HCT116 (cell line): ENCODE measurements around the gene TRPC4. TPM values are rescaled to one million over a fixed set of nuclear protein-coding genes. Genes with fewer than 3 reads are reported as not detected.

Experiments used
- ATAC-seq: fragments of 200-7000 bp; cut with Tn5 transposase; 2 replicates; pipeline ENCODE4 v1.9.1; 2020; ENCODE audit warnings: mild to moderate bottlenecking, moderate library complexity
- BruUV-seq: library from RNA; stranded (reverse); fragments of 400-500 nt; replicated peaks from 2 replicates; lab custom pipeline; 2021; lab: Mats Ljungman, UMichigan
- CTCF ChIA-PET: fragments of 300-600 bp; sonication (Branson Sonifier 250); formaldehyde crosslinking; loops from one replicate; lab custom pipeline; 2021; ENCODE audit warnings: antibody characterized with exemption; lab: Charles Lee
- POLR2A ChIA-PET: fragments of 300-600, 350-600 bp; sonication (Branson Sonifier 250); formaldehyde crosslinking; loops from one replicate; lab custom pipeline; 2021; ENCODE audit warnings: antibody characterized with exemption; lab: Charles Lee
- RAD21 ChIA-PET, 2 experiments: fragments of 300-600 bp; sonication (Branson Sonifier 250); formaldehyde crosslinking; loops; one replicate each; lab custom pipeline; 2023; ENCODE audit warnings: low total read pairs in 2 of 2; ENCODE audit not compliant: uncharacterized antibody in 2 of 2, unreplicated experiment in 2 of 2, low non-redundant PET in 1 of 2; lab: Charles Lee
- DNase-seq: peaks from one replicate; pipeline ENCODE4 v3.0.0-alpha.2; 2010; ENCODE audit warnings: low read depth, low spot score
- H2AFZ ChIP-seq: fragments of 200-600 bp; shearing (Covaris generic), sonication (generic); 2 replicates; pipeline ENCODE4 v1.6.1; 2017; ENCODE audit warnings: low read depth, mixed run types, mixed read lengths, antibody characterized with exemption, low read length; ENCODE audit not compliant: poor library complexity, severe bottlenecking
- H3K27ac ChIP-seq: 2 replicates; pipeline ENCODE4 v1.5.1; 2012; ENCODE audit warnings: low read depth, low read length
- H3K27me3 ChIP-seq: fragments of 200-600 bp; sonication (generic); 2 replicates; pipeline ENCODE4 v1.6.1; 2016; ENCODE audit warnings: mixed run types, low read length, mixed read lengths; ENCODE audit not compliant: insufficient read depth
- H3K36me3 ChIP-seq, 2 experiments: fragments of 200-500 bp in 1 of 2; fragments of 200-600 bp in 1 of 2; sonication (Bioruptor generic) in 1 of 2; sonication (generic) in 1 of 2; 2 replicates each; pipeline versions ENCODE4 v1.5.1 to v1.6.1; 2014 to 2016; ENCODE audit warnings: low read length in 2 of 2, inconsistent platforms in 1 of 2, mixed read lengths in 1 of 2, mixed run types in 1 of 2; ENCODE audit not compliant: insufficient read depth in 2 of 2, control insufficient read depth in 1 of 2
- H3K4me1 ChIP-seq, 2 experiments: fragments of 200-600 bp in 1 of 2; sonication (generic) in 1 of 2; 2 replicates each; pipeline versions ENCODE4 v1.5.1 to v1.6.1; 2012 to 2017; ENCODE audit warnings: low read length in 2 of 2, inconsistent platforms in 1 of 2, mild to moderate bottlenecking in 1 of 2, mixed read lengths in 1 of 2, mixed run types in 1 of 2, moderate library complexity in 1 of 2; ENCODE audit not compliant: insufficient read depth in 2 of 2, control insufficient read depth in 1 of 2
- H3K4me2 ChIP-seq: fragments of 200-600 bp; sonication (generic); 2 replicates; pipeline ENCODE4 v1.6.1; 2017; ENCODE audit warnings: mixed run types, low read length, mixed read lengths
- H3K4me3 ChIP-seq, 2 experiments: fragments of 200-600 bp in 1 of 2; sonication (generic) in 1 of 2; replicated peaks in 1 of 2; 2 replicates each; pipeline ENCODE4 v1.5.1; 2011 to 2016; ENCODE audit warnings: low read length in 2 of 2, control low read depth in 1 of 2, low read depth in 1 of 2, mild to moderate bottlenecking in 1 of 2, mixed read lengths in 1 of 2, mixed run types in 1 of 2
- H3K79me2 ChIP-seq: fragments of 200-600 bp; sonication (generic); 2 replicates; pipeline ENCODE4 v1.6.1; 2017; ENCODE audit warnings: mild to moderate bottlenecking, mixed run types, low read length, moderate library complexity, mixed read lengths; ENCODE audit not compliant: insufficient read depth
- H3K9ac ChIP-seq: fragments of 200-600 bp; sonication (generic); 2 replicates; pipeline ENCODE4 v1.6.1; 2016; ENCODE audit warnings: low read length, mixed read lengths
- H3K9me2 ChIP-seq: fragments of 200-600 bp; sonication (generic), shearing (Covaris generic); 2 replicates; pipeline ENCODE4 v1.6.1; 2017; ENCODE audit warnings: mixed run types, mild to moderate bottlenecking, moderate library complexity; ENCODE audit not compliant: insufficient read depth
- H3K9me3 ChIP-seq, 2 experiments: fragments of 200-500 bp in 1 of 2; fragments of 200-600 bp in 1 of 2; sonication (Bioruptor generic) in 1 of 2; sonication (generic) in 1 of 2; 2 replicates each; pipeline ENCODE4 v1.6.1; 2014 to 2017; ENCODE audit warnings: low read length in 2 of 2, mixed read lengths in 2 of 2, inconsistent platforms in 1 of 2, low read depth in 1 of 2, mild to moderate bottlenecking in 1 of 2, mixed run types in 1 of 2, moderate library complexity in 1 of 2; ENCODE audit not compliant: control insufficient read depth in 1 of 2, insufficient read depth in 1 of 2
- H4K20me1 ChIP-seq: fragments of 200-600 bp; sonication (generic), shearing (Covaris generic); 2 replicates; pipeline ENCODE4 v1.6.1; 2017; ENCODE audit warnings: mixed run types, mild to moderate bottlenecking, moderate library complexity; ENCODE audit not compliant: insufficient read depth
- CBX3 ChIP-seq: IDR thresholded peaks from 2 replicates; pipeline ENCODE4 v1.6.1; 2012; ENCODE audit warnings: low read depth
- CEBPB ChIP-seq: IDR thresholded peaks from 2 replicates; pipeline ENCODE4 v1.6.1; 2012; ENCODE audit warnings: low read depth
- ELF1 ChIP-seq: IDR thresholded peaks from 2 replicates; pipeline ENCODE4 v1.6.1; 2012; ENCODE audit warnings: low read depth, borderline replicate concordance
- EZH2phosphoT487 ChIP-seq: fragments of 200-600 bp; IDR thresholded peaks from 2 replicates; pipeline ENCODE4 v1.6.1; 2018; ENCODE audit warnings: antibody characterized with exemption, borderline replicate concordance
- FOSL1 ChIP-seq: IDR thresholded peaks from 2 replicates; pipeline ENCODE4 v1.6.1; 2012; ENCODE audit warnings: low read depth
- JUND ChIP-seq: IDR thresholded peaks from 2 replicates; pipeline ENCODE4 v1.6.1; 2012
- POLR2A ChIP-seq: IDR thresholded peaks from 2 replicates; pipeline ENCODE4 v1.7.0; 2011; ENCODE audit warnings: borderline replicate concordance; ENCODE audit not compliant: insufficient read depth, insufficient read length; ENCODE audit errors: extremely low read depth
- SIN3A ChIP-seq: IDR thresholded peaks from 2 replicates; pipeline ENCODE4 v1.6.1; 2012; ENCODE audit warnings: low read depth
- TCF7L2 ChIP-seq: IDR thresholded peaks from 2 replicates; pipeline ENCODE4 v1.7.0; 2011; ENCODE audit warnings: borderline replicate concordance, inconsistent platforms; ENCODE audit not compliant: insufficient read depth, insufficient read length; ENCODE audit errors: extremely low read depth
- ZNF274 ChIP-seq: fragments of 200-500 bp; sonication (Bioruptor generic); IDR thresholded peaks from 2 replicates; pipeline ENCODE4 v1.6.1; 2014; ENCODE audit warnings: mild to moderate bottlenecking, low read depth, low read length, inconsistent platforms
- intact Hi-C: fragments of 100-400 bp; cut with micrococcal nuclease; formaldehyde crosslinking; loops from 2 replicates; pipeline ENCODE4 v1.10.0; 2022
- total RNA-seq: library from RNA; stranded (reverse); gene quantifications from one replicate; pipeline ENCODE4 v1.2.1, GENCODE V29; 2021; ENCODE audit not compliant: unreplicated experiment
- TF ChIP-seq, protein P1 (sequence below), 3 experiments: fragments of 200-600 bp in 1 of 3; sonication (generic) in 1 of 3; IDR thresholded peaks in 2 of 3; conservative IDR thresholded peaks in 1 of 3; 2 replicates each; pipeline ENCODE4 v1.5.1; 2012 to 2017; ENCODE audit warnings: low read depth in 2 of 3, low read length in 2 of 3, antibody characterized with exemption in 1 of 3, borderline replicate concordance in 1 of 3, control low read depth in 1 of 3, mild to moderate bottlenecking in 1 of 3, mixed read lengths in 1 of 3, mixed run types in 1 of 3, moderate library complexity in 1 of 3; ENCODE audit not compliant: insufficient read depth in 1 of 3
- TF ChIP-seq, protein P2 (sequence below): IDR thresholded peaks from 2 replicates; pipeline ENCODE4 v1.6.1; 2011; ENCODE audit warnings: mild to moderate bottlenecking, low read length, moderate library complexity; ENCODE audit not compliant: insufficient replicate concordance; ENCODE audit errors: extremely low read depth
- TF ChIP-seq, protein P3 (sequence below): IDR thresholded peaks from 2 replicates; pipeline ENCODE4 v1.6.1; 2012

Gene TRPC4
- total RNA-seq, 1 experiment from 2014 or later: not detected

DNA sequence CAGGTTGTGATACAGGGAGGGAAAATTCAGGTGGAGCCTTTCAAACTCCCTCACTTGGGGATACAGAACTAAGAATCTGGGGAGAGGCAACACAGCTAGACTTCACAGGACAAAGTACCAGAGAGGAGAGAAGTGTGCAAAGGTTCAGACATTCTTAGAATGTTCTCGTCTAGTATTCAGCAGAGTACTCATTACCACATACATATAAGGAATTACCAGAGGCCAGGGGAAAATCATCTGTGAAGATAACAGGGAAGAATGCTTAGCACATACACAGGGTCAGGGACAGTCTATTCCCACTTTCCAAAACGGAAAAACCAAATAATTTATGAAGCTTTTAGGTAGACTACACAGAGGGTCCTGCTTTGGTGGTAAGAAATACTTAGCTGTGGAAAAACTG lies 58.1 kb downstream of the TRPC4 start:
- ChIA-PET RAD21 (no interaction called here), POLR2A (no interaction called here), CTCF (no interaction called here)
- Histone ChIP-seq H3K79me2 (no peaks in the 10 kb centered on the region), H3K9ac (no peak overlapping the region), H4K20me1 (no peaks in the 10 kb centered on the region), H3K27me3 (no peaks in the 10 kb centered on the region), H3K9me2 (no peaks in the 10 kb centered on the region), H3K36me3 (no peaks in the 10 kb centered on the region), H3K9me3 (peaks cover 7 to 14% of the 10 kb centered on the region in 2 experiments; a peak in 2 of 4 replicates), H3K4me1 (no peaks in the 10 kb centered on the region), H3K27ac (no peak overlapping the region), H2AFZ (no peak overlapping the region), H3K4me3 (no peak overlapping the region), H3K4me2 (no peak overlapping the region)
- no peak for ATAC-seq
- TF ChIP-seq, protein P1, sequence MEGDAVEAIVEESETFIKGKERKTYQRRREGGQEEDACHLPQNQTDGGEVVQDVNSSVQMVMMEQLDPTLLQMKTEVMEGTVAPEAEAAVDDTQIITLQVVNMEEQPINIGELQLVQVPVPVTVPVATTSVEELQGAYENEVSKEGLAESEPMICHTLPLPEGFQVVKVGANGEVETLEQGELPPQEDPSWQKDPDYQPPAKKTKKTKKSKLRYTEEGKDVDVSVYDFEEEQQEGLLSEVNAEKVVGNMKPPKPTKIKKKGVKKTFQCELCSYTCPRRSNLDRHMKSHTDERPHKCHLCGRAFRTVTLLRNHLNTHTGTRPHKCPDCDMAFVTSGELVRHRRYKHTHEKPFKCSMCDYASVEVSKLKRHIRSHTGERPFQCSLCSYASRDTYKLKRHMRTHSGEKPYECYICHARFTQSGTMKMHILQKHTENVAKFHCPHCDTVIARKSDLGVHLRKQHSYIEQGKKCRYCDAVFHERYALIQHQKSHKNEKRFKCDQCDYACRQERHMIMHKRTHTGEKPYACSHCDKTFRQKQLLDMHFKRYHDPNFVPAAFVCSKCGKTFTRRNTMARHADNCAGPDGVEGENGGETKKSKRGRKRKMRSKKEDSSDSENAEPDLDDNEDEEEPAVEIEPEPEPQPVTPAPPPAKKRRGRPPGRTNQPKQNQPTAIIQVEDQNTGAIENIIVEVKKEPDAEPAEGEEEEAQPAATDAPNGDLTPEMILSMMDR (IDR thresholded peaks at IDR 0.05 in 2 of 3, conservative IDR thresholded peaks at IDR 0.05 in 1 of 3; ENCODE audit: borderline replicate concordance in 1 of 3, insufficient read depth in 1 of 3, low read depth in 2 of 3, low read length in 2 of 3): no peak
- no peak for TF ChIP-seq ZNF274
- no peak for TF ChIP-seq EZH2phosphoT487
- TF ChIP-seq, protein P2, sequence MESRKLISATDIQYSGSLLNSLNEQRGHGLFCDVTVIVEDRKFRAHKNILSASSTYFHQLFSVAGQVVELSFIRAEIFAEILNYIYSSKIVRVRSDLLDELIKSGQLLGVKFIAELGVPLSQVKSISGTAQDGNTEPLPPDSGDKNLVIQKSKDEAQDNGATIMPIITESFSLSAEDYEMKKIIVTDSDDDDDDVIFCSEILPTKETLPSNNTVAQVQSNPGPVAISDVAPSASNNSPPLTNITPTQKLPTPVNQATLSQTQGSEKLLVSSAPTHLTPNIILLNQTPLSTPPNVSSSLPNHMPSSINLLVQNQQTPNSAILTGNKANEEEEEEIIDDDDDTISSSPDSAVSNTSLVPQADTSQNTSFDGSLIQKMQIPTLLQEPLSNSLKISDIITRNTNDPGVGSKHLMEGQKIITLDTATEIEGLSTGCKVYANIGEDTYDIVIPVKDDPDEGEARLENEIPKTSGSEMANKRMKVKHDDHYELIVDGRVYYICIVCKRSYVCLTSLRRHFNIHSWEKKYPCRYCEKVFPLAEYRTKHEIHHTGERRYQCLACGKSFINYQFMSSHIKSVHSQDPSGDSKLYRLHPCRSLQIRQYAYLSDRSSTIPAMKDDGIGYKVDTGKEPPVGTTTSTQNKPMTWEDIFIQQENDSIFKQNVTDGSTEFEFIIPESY: no peak
- no peak for TF ChIP-seq POLR2A
- TF ChIP-seq CBX3: no peak
- TF ChIP-seq SIN3A: no peak
- no peak for TF ChIP-seq JUND
- TF ChIP-seq TCF7L2: no peak
- TF ChIP-seq CEBPB: no peak
- TF ChIP-seq, protein P3, sequence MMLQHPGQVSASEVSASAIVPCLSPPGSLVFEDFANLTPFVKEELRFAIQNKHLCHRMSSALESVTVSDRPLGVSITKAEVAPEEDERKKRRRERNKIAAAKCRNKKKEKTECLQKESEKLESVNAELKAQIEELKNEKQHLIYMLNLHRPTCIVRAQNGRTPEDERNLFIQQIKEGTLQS: no peak
- no peak for TF ChIP-seq FOSL1
- TF ChIP-seq ELF1: no peak
- intact Hi-C loops: no loop called here
- no peak for DNase-seq
- no TSS peak for BruUV-seq
